IMR-90 (cell line): ENCODE data around the gene KBTBD6. TPM values are rescaled to one million over a fixed set of nuclear protein-coding genes. Genes with fewer than 3 reads are reported as not detected.

Experiments used
- ATAC-seq: fragments of 200-7000 bp; cut with Tn5 transposase; 2 replicates; pipeline ENCODE4 v1.9.1; 2020; ENCODE audit warnings: low read depth, mild to moderate bottlenecking, moderate library complexity
- BruUV-seq: library from RNA; stranded (reverse); fragments of 400-500 nt; replicated peaks from 2 replicates; lab custom pipeline; 2021; lab: Mats Ljungman, UMichigan
- CTCF ChIA-PET: fragments of 300-600 bp; formaldehyde crosslinking; extraction: SDS; loops from one replicate; lab custom pipeline; 2021; ENCODE audit warnings: antibody characterized with exemption; lab: Yijun Ruan, JAX
- POLR2A ChIA-PET: fragments of 300-600 bp; sonication (Branson Sonifier 250); formaldehyde crosslinking; loops from one replicate; lab custom pipeline; 2022; ENCODE audit warnings: antibody characterized with exemption; ENCODE audit not compliant: unreplicated experiment; lab: Charles Lee
- DNase-seq: peaks from one replicate; pipeline ENCODE4 v3.0.0; 2013
- H2AFZ ChIP-seq: replicated peaks from 2 replicates; pipeline ENCODE3; 2013; ENCODE audit warnings: low read length, mild to moderate bottlenecking; ENCODE audit not compliant: poor library complexity
- H2AK5ac ChIP-seq: 2 replicates; pipeline ENCODE4 v1.6.1; 2013; ENCODE audit warnings: low read depth, low read length, inconsistent platforms
- H2AK9ac ChIP-seq: replicated peaks from 2 replicates; pipeline ENCODE3; 2013; ENCODE audit warnings: mild to moderate bottlenecking, low read depth, low read length, moderate library complexity; ENCODE audit not compliant: poor library complexity
- H2BK120ac ChIP-seq: 2 replicates; pipeline ENCODE4 v1.6.1; 2013; ENCODE audit warnings: low read depth, low read length, inconsistent platforms
- H2BK15ac ChIP-seq: 3 replicates; pipeline ENCODE4 v1.6.1; 2013; ENCODE audit warnings: low read depth, low read length, inconsistent platforms
- H2BK20ac ChIP-seq: 2 replicates; pipeline ENCODE4 v1.6.1; 2013; ENCODE audit warnings: low read depth, mild to moderate bottlenecking, inconsistent platforms, low read length, moderate library complexity
- H2BK5ac ChIP-seq: 2 replicates; pipeline ENCODE4 v1.6.1; 2013; ENCODE audit warnings: mild to moderate bottlenecking, low read depth, low read length, inconsistent platforms; ENCODE audit not compliant: poor library complexity, severe bottlenecking
- H3K14ac ChIP-seq: replicated peaks from 2 replicates; pipeline ENCODE4 v1.6.1; 2013; ENCODE audit warnings: low read depth, low read length, inconsistent platforms
- H3K18ac ChIP-seq: 2 replicates; pipeline ENCODE4 v1.6.1; 2013; ENCODE audit warnings: low read depth, low read length, control low read depth
- H3K23ac ChIP-seq: 2 replicates; pipeline ENCODE4 v1.6.1; 2013; ENCODE audit warnings: low read depth, low read length, inconsistent platforms
- H3K27ac ChIP-seq: 2 replicates; pipeline ENCODE4 v1.5.1; 2013; ENCODE audit warnings: mild to moderate bottlenecking, control low read depth, low read length; ENCODE audit not compliant: insufficient read depth
- H3K27me3 ChIP-seq: 2 replicates; pipeline ENCODE4 v1.6.1; 2013; ENCODE audit warnings: low read length; ENCODE audit not compliant: control insufficient read depth, insufficient read depth
- H3K36me3 ChIP-seq: 2 replicates; pipeline ENCODE4 v1.6.1; 2013; ENCODE audit warnings: low read length, mixed read lengths; ENCODE audit not compliant: control insufficient read depth, insufficient read depth
- H3K4ac ChIP-seq: 2 replicates; pipeline ENCODE4 v1.6.1; 2013; ENCODE audit warnings: low read depth, low read length, inconsistent platforms
- H3K4me1 ChIP-seq: 2 replicates; pipeline ENCODE4 v1.6.1; 2013; ENCODE audit warnings: low read length, mixed read lengths; ENCODE audit not compliant: control insufficient read depth, insufficient read depth
- H3K4me2 ChIP-seq: 2 replicates; pipeline ENCODE4 v1.6.1; 2013; ENCODE audit warnings: low read depth, mild to moderate bottlenecking, control low read depth, low read length, moderate library complexity
- H3K4me3 ChIP-seq: 2 replicates; pipeline ENCODE4 v1.5.1; 2013; ENCODE audit warnings: low read depth, mild to moderate bottlenecking, control low read depth, low read length, moderate library complexity; ENCODE audit not compliant: insufficient read depth
- H3K56ac ChIP-seq: 2 replicates; pipeline ENCODE4 v1.6.1; 2013; ENCODE audit warnings: low read length, inconsistent platforms; ENCODE audit not compliant: insufficient read depth; ENCODE audit errors: extremely low read depth
- H3K79me1 ChIP-seq, 2 experiments: 2 replicates each; pipeline ENCODE4 v1.6.1; 2013; ENCODE audit warnings: low read length in 2 of 2, inconsistent platforms in 1 of 2, low read depth in 1 of 2
- H3K9ac ChIP-seq: 2 replicates; pipeline ENCODE4 v1.6.1; 2013; ENCODE audit warnings: low read depth, low read length, control low read depth
- H3K9me1 ChIP-seq: 2 replicates; pipeline ENCODE4 v1.6.1; 2013; ENCODE audit warnings: low read length, inconsistent platforms; ENCODE audit not compliant: insufficient read depth
- H3K9me3 ChIP-seq: 2 replicates; pipeline ENCODE4 v1.6.1; 2013; ENCODE audit warnings: low read length; ENCODE audit not compliant: control insufficient read depth, insufficient read depth
- H4K20me1 ChIP-seq: 2 replicates; pipeline ENCODE4 v1.6.1; 2013; ENCODE audit warnings: low read length, inconsistent platforms; ENCODE audit not compliant: insufficient read depth
- H4K5ac ChIP-seq: 2 replicates; pipeline ENCODE4 v1.6.1; 2013; ENCODE audit warnings: mild to moderate bottlenecking, low read depth, low read length, control low read depth
- H4K8ac ChIP-seq, 2 experiments: 2 replicates each; pipeline ENCODE4 v1.6.1; 2013; ENCODE audit warnings: low read depth in 2 of 2, low read length in 2 of 2, control low read depth in 1 of 2, inconsistent platforms in 1 of 2
- H4K91ac ChIP-seq: 2 replicates; pipeline ENCODE4 v1.6.1; 2013; ENCODE audit warnings: low read depth, low read length, inconsistent platforms; ENCODE audit not compliant: insufficient read depth
- POLR2A ChIP-seq: IDR thresholded peaks from 2 replicates; pipeline ENCODE4 v1.6.1; 2012; ENCODE audit warnings: mild to moderate bottlenecking, low read depth, low read length
- RCOR1 ChIP-seq: IDR thresholded peaks from 2 replicates; pipeline ENCODE4 v1.6.1; 2012; ENCODE audit warnings: mild to moderate bottlenecking, low read length, improper control_type of control experiment; ENCODE audit not compliant: insufficient replicate concordance
- WGBS, 2 experiments: methylation state at CpG; one replicate each; pipeline versions ENCODE4 v1.1.5 to v1.1.7; 2013; ENCODE audit warnings: missing lambda C conversion rate in 2 of 2; ENCODE audit not compliant: insufficient read length in 1 of 2; ENCODE audit errors: extremely low coverage in 2 of 2; 5-methylcytosine and 5-hydroxymethylcytosine counted together
- dilution Hi-C: fragments of 300-500 bp; cut with HindIII; formaldehyde crosslinking; loops from one replicate; pipeline ENCODE4 v1.14.3; 2018; ENCODE audit warnings: low sequenced_read_pairs; ENCODE audit not compliant: unreplicated experiment
- in situ Hi-C: fragments of 300-500 bp; cut with MboI; formaldehyde crosslinking; loops from 3 replicates; pipeline ENCODE4 v1.14.3; 2019; ENCODE audit warnings: low sequenced_read_pairs, inconsistent platforms, mixed read lengths
- intact Hi-C: fragments of 100-400 bp; cut with micrococcal nuclease; formaldehyde crosslinking; loops from 2 replicates; pipeline ENCODE4 v1.10.0; 2022
- polyA plus RNA-seq, 3 experiments: library from polyadenylated mRNA; depleted of rRNA; stranded (reverse); fragments of >200 nt; gene quantifications; 2 replicates each; pipeline ENCODE4 v1.2.3, GENCODE V29; 2012; ENCODE audit warnings: low replicate concordance in 1 of 3
- total RNA-seq: library from RNA; depleted of rRNA; stranded (reverse); fragments of >200 nt; gene quantifications from 2 replicates; pipeline ENCODE4 v1.2.3, GENCODE V29; 2012

The KBTBD6 gene
- total and polyA plus RNA-seq, 2 of the 4 experiments (the other 2 are of a cell fraction): 3.6 to 14.7 TPM

- Histone ChIP-seq H4K8ac (no peak overlapping the region), H3K4me3 (peak overlapping the region; percentile 38; the same call in 1 of the 2 replicates), H4K5ac (no peak overlapping the region), H3K14ac (0 out of 2 replicates have a peak overlapping the region, but pooled peaks have one; percentile 27), H2AK5ac (no peak overlapping the region), H2AK9ac (peak overlapping the region; percentile 7), H3K79me1 (peaks cover 31 to 40% of the 10 kb centered on the region in 2 experiments), H2AFZ (no peak overlapping the region), H3K4me1 (peaks cover 10% of the 10 kb centered on the region), H2BK120ac (no peak overlapping the region), H3K4me2 (peak overlapping the region; percentile 87), H3K27me3 (no peaks in the 10 kb centered on the region), H3K27ac (no peak overlapping the region), H3K18ac (no peak overlapping the region; the same call in 1 of the 2 replicates), H3K9me3 (no peaks in the 10 kb centered on the region), H2BK5ac (no peak overlapping the region), H3K4ac (no peak overlapping the region), H3K36me3 (0 out of 2 replicates have a peak, but pooled peaks cover 7% of the 10 kb centered on the region), H4K20me1 (no peaks in the 10 kb centered on the region), H3K56ac (no peak overlapping the region), H3K23ac (no peak overlapping the region; the same call in 1 of the 2 replicates), H3K9me1 (peaks cover 5% of the 10 kb centered on the region; the same call in 1 of the 2 replicates), H3K9ac (no peak overlapping the region), H2BK15ac (no peak overlapping the region), H4K91ac (no peak overlapping the region), H2BK20ac (no peak overlapping the region)
- in situ Hi-C loops: no loop called here
- ATAC-seq (no peak), DNase-seq (peak; percentile 37)
- ChIA-PET POLR2A (no interaction called here), CTCF (no interaction called here)
- dilution Hi-C loops: no loop called here
- intact Hi-C loops: loop anchor here (5.0 kb wide), 1 partner anchor 92 kb away; no protein-coding TSS in a partner anchor
- BruUV-seq: no TSS peak
- no CpG with 5 or more reads among the region's 3 CpGs for WGBS, 2 experiments
- no peak for TF ChIP-seq POLR2A
- no peak for TF ChIP-seq RCOR1
These were observed 2.2 kb downstream of the KBTBD6 start for GRCh38 chr13:41130356-41130755.
